Thyroid gland (tissue), 4 donors: ENCODE data around the gene ADAMTS2. TPM values are rescaled to one million over a fixed set of nuclear protein-coding genes. Genes with fewer than 3 reads are reported as not detected.

Experiments
- DNase-seq, 2 donors: peaks; one replicate each; pipeline ENCODE4 v3.0.0-alpha.2; 2019
- H3K27ac ChIP-seq, 3 donors: fragments of 200-600 bp; sonication (generic); 1 replicate in 2 of 3; 2 replicates in 1 of 3; pipeline ENCODE4 v1.5.1; 2016 to 2019; ENCODE audit warnings: mild to moderate bottlenecking in 1 of 3, moderate library complexity in 1 of 3
- H3K27me3 ChIP-seq: fragments of 200-600 bp; sonication (generic); one replicate; pipeline ENCODE4 v1.5.1; 2019
- H3K36me3 ChIP-seq, 2 donors: fragments of 200-600 bp; sonication (generic); one replicate each; pipeline ENCODE4 v1.5.1; 2016 to 2019
- H3K4me1 ChIP-seq, 2 donors: fragments of 200-600 bp; sonication (generic); one replicate each; pipeline ENCODE4 v1.5.1; 2017 to 2019
- H3K4me3 ChIP-seq, 3 donors: fragments of 200-600 bp; sonication (generic); replicated peaks in 1 of 3; 1 replicate in 2 of 3; 2 replicates in 1 of 3; pipeline ENCODE4 v1.5.1; 2016; ENCODE audit warnings: mild to moderate bottlenecking in 1 of 3
- H3K9me3 ChIP-seq: fragments of 200-600 bp; sonication (generic); one replicate; pipeline ENCODE4 v1.5.1; 2017
- POLR2A ChIP-seq, 2 donors: fragments of 450-650 bp; IDR thresholded peaks; one replicate each; pipeline ENCODE4 v1.6.1; 2017; ENCODE audit warnings: antibody characterized with exemption in 2 of 2, mild to moderate bottlenecking in 2 of 2, moderate library complexity in 1 of 2
- WGBS, 2 donors: methylation state at CpG; one replicate each; pipeline ENCODE4 v1.1.5; 2017; 5-methylcytosine and 5-hydroxymethylcytosine counted together
- intact Hi-C: fragments of 100-400 bp; cut with DNase I; formaldehyde crosslinking; loops from one replicate; pipeline ENCODE4 v1.15.1; 2023
- total RNA-seq, 4 donors: library from RNA; depleted of rRNA; stranded (reverse); fragments of >200 nt; gene quantifications; one replicate each; pipeline ENCODE4 v1.2.3, GENCODE V29; 2016
- TF ChIP-seq, protein P1 (sequence below), 6 experiments: fragments of 200-600 bp in 3 of 6; fragments of 450-650 bp in 3 of 6; sonication (generic) in 3 of 6; IDR thresholded peaks; one replicate each; pipeline ENCODE4 v1.5.1; 2016 to 2019; ENCODE audit warnings: antibody characterized with exemption in 6 of 6, mild to moderate bottlenecking in 2 of 6, inconsistent platforms in 1 of 6, moderate library complexity in 1 of 6

The ADAMTS2 gene
- total RNA-seq, 4 donors from 2014 or later, result 3.5 to 16.2 (median 7.3) TPM

DNA sequence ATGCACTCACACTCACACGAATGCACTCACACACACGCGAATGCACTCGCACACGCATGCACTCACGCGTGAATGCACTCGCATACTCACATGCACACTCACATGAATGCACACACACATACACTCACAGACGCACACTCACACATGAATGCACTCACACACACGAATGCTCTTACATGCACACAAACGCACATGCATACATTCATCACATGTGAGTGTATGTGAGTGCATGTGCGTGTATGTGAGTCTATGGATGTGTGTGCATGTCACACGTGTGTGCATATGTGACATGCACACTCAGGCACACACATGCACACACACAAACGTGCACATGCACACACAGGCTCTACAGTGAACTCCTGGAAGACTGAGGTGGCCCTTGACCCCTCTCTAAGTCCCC lies 121.7 kb downstream of the ADAMTS2 start:
- no peaks in the 10 kb centered on the region for H3K27me3 ChIP-seq
- 77 to 90% methylated on average over 14 of the region's 14 CpGs for WGBS, 2 donors
- no peaks in the 10 kb centered on the region for H3K4me1 ChIP-seq
- no peaks in the 10 kb centered on the region for H3K36me3 ChIP-seq
- H3K9me3 ChIP-seq, result no peaks in the 10 kb centered on the region
- H3K4me3 ChIP-seq, result no peak overlapping the region
- no peak overlapping the region for H3K27ac ChIP-seq
- DNase-seq, result no peak
- intact Hi-C loops, result no loop called here
- TF ChIP-seq, protein P1, sequence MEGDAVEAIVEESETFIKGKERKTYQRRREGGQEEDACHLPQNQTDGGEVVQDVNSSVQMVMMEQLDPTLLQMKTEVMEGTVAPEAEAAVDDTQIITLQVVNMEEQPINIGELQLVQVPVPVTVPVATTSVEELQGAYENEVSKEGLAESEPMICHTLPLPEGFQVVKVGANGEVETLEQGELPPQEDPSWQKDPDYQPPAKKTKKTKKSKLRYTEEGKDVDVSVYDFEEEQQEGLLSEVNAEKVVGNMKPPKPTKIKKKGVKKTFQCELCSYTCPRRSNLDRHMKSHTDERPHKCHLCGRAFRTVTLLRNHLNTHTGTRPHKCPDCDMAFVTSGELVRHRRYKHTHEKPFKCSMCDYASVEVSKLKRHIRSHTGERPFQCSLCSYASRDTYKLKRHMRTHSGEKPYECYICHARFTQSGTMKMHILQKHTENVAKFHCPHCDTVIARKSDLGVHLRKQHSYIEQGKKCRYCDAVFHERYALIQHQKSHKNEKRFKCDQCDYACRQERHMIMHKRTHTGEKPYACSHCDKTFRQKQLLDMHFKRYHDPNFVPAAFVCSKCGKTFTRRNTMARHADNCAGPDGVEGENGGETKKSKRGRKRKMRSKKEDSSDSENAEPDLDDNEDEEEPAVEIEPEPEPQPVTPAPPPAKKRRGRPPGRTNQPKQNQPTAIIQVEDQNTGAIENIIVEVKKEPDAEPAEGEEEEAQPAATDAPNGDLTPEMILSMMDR (IDR thresholded peaks at IDR 0.05), result no peak
- TF ChIP-seq POLR2A (IDR thresholded peaks at IDR 0.05), result no peak

DNA sequence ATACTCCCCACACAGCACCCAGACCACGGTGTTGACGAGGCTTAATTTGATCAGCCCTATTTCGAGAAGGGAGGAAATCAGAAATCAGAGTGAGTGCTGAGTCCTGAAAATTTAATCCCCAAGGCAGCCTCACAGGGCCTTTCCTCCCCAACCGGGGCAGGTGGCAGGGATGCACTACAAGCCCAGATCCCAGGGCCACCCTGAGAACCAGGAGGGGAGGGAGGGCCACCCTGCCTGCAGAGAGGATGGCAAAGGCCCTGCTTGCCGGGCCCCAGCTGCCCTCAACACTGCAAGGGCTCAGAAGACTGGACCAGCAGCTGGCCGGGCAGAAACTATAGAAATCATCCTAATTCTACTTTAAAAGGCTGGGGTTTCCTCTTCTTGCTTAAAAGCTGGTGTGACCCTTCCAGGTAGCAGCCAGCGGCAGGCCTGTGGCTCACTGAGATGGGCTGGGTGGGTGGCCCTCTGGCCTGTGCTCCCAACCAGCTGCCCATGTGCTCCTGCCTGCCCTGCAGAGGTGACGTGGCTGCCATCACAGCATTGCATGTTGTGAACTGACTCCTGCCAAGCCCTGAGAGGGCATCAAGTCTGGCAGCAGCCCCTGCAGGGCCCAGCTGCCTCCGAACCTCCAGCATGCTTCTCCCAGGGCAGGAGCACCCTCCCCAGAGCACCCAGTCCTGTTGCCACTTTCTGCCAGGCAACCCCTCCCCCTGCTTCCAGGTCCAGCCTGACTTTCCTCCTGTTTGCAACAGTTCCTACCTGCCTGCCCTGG lies 122.8 kb downstream of the ADAMTS2 start:
- H3K27me3 ChIP-seq, result no peaks in the 10 kb centered on the region
- no peaks in the 10 kb centered on the region for H3K4me1 ChIP-seq
- TF ChIP-seq, protein P1 (IDR thresholded peaks at IDR 0.05), result no peak
- TF ChIP-seq POLR2A (IDR thresholded peaks at IDR 0.05), result no peak
- no peak overlapping the region for H3K27ac ChIP-seq
- intact Hi-C loops, result no loop called here
- whole genome bisulfite sequencing, 2 donors, result 84 to 88% methylated on average over 9 of the region's 9 CpGs
- DNase-seq, result no peak
- no peaks in the 10 kb centered on the region for H3K36me3 ChIP-seq
- H3K9me3 ChIP-seq, result no peaks in the 10 kb centered on the region
- H3K4me3 ChIP-seq, result no peak overlapping the region

DNA sequence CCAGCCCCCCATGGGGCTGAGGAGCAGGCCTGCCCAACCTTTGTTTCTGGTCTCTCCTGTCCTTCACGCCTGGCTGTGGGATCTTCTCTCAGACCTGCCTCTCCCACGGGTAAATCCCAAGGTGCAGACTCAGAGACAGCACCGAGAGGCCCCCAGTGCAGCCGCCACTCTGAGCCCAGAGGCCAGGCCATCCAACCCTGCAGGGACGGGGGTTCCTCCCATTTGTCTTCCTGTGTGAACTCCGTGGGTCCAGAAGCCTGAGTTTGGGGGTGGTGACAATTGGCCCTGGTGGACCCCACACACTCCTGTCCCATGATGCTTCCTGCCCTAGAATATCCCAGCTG lies 123.4 kb downstream of the ADAMTS2 start:
- no peaks in the 10 kb centered on the region for H3K27me3 ChIP-seq
- DNase-seq, result no peak
- no peaks in the 10 kb centered on the region for H3K36me3 ChIP-seq
- intact Hi-C loops, result no loop called here
- WGBS, 2 donors, result 76 to 85% methylated on average over 6 of the region's 6 CpGs
- no peaks in the 10 kb centered on the region for H3K9me3 ChIP-seq
- no peak overlapping the region for H3K27ac ChIP-seq
- no peaks in the 10 kb centered on the region for H3K4me1 ChIP-seq
- no peak for TF ChIP-seq POLR2A (IDR thresholded peaks at IDR 0.05)
- TF ChIP-seq, protein P1 (IDR thresholded peaks at IDR 0.05), result no peak
- H3K4me3 ChIP-seq, result no peak overlapping the region

DNA sequence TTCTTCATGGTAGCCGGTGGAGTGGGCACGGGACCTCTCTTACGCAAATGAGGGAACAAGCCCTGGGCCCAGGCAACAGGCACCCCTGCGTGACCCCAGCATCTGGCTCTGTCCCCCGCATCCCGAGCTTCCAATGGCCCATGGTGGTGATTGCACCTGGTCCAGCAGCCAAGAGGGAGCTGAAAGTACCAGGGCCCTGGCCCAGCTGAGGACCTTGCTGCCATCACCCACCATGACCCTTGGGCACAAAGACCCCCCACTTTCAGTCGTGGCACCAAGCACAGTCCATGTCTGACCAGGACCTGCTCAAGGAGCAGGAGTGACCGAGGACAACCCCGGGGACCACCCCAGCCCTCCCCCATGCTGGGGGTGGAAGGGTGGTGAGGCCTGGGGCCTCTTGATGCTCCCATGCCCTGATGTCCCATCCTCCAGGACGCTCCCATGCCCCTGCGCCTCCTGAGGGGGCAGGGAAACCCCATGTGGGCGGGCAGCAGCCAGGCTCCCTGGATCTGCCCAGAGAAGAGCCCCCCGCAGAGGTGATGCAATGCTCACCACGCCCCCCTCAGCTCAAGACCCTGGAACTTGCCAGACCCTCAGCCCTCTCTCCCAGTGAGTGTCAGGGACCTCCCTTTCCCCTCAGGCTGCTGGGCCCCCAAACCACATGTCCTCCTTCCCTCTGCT lies 123.9 kb downstream of the ADAMTS2 start:
- Histone ChIP-seq H3K27ac (no peak overlapping the region), H3K36me3 (no peaks in the 10 kb centered on the region), H3K27me3 (no peaks in the 10 kb centered on the region), H3K4me1 (no peaks in the 10 kb centered on the region), H3K4me3 (no peak overlapping the region), H3K9me3 (no peaks in the 10 kb centered on the region)
- WGBS, 2 donors, result 100% methylated on average over 1 to 5 of the region's 14 CpGs
- no peak for TF ChIP-seq POLR2A (IDR thresholded peaks at IDR 0.05)
- TF ChIP-seq, protein P1 (IDR thresholded peaks at IDR 0.05), result no peak
- DNase-seq, result no peak
- intact Hi-C loops, result no loop called here

DNA sequence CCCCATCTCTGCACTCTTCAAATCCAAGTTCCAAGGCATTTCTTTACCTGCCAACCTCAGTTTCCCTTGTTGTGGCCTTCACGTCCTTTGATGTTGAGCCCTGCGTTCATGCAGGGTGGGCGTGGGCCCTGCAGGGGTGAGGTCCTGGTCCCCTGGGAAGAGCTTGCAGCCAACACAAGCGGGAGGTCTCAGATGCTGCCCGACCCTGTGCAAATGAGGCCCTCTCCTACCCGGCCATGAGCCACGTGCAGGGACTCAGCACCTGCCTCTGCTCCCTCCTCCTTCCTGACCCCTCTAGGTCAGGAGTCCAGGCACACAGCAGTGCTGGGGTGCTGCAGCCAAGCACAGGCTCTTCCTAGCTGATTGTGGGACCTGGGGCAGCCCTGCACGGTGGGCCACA lies 124.5 kb downstream of the ADAMTS2 start:
- Histone ChIP-seq H3K4me3 (no peak overlapping the region), H3K36me3 (no peaks in the 10 kb centered on the region), H3K27me3 (no peaks in the 10 kb centered on the region), H3K9me3 (no peaks in the 10 kb centered on the region), H3K27ac (no peak overlapping the region), H3K4me1 (no peaks in the 10 kb centered on the region)
- TF ChIP-seq POLR2A (IDR thresholded peaks at IDR 0.05), result no peak
- TF ChIP-seq, protein P1 (IDR thresholded peaks at IDR 0.05), result no peak
- DNase-seq, result no peak
- intact Hi-C loops, result no loop called here
- 81 to 85% methylated on average over 6 to 8 of the region's 8 CpGs for WGBS, 2 donors
